ENCODE data around the gene ZNF346. TPM values are rescaled to one million over a fixed set of nuclear protein-coding genes. Genes with fewer than 3 reads are reported as not detected.

The ZNF346 gene
- total and polyA plus RNA-seq, 2 of the 13 experiments (the other 11 are each of a cell fraction or from before 2014, with no cell fraction given), result 8.6 to 19.4 TPM

DNA sequence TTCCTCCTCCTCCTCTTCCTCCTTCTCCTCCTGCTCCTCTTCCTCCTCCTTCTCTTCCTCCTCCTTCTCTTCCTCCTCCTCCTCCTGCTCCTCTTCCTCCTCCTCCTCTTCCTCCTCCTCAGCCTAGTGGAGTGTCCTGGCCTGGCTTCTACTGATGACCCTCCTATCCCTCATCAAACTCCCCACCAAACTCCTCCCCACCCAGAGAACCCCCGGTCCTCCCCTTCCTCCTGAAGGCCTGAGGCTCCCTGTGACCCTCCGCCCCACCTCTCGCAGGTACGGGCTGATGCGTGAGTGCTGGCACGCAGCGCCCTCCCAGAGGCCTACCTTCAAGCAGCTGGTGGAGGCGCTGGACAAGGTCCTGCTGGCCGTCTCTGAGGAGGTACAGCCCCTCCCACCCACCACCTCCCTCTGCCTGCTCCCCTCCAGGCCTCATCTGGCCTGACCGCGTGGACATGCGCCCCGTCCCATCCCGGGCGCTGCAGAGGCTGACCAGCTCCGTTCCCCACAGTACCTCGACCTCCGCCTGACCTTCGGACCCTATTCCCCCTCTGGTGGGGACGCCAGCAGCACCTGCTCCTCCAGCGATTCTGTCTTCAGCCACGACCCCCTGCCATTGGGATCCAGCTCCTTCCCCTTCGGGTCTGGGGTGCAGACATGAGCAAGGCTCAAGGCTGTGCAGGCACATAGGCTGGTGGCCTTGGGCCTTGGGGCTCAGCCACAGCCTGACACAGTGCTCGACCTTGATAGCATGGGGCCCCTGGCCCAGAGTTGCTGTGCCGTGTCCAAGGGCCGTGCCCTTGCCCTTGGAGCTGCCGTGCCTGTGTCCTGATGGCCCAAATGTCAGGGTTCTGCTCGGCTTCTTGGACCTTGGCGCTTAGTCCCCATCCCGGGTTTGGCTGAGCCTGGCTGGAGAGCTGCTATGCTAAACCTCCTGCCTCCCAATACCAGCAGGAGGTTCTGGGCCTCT is 74.8 kb downstream of the ZNF346 start (continued):
- no peak for TF ChIP-seq ZNF17 (CRISPR knock-in tag; IDR thresholded peaks at IDR 0.05)
- no peak for TF ChIP-seq CC2D1A (CRISPR knock-in tag; IDR thresholded peaks at IDR 0.05)
- TF ChIP-seq MAFK (conservative IDR thresholded peaks at IDR 0.05 in 1 of 2, IDR thresholded peaks at IDR 0.05 in 1 of 2; ENCODE audit: low read length in 2 of 2), result no peak
- TF ChIP-seq PHF20 (CRISPR knock-in tag; IDR thresholded peaks at IDR 0.05), result no peak
- TF ChIP-seq ZNF703 (CRISPR knock-in tag; IDR thresholded peaks at IDR 0.05; ENCODE audit: borderline replicate concordance), result no peak
- 0 out of 2 replicates have a peak, but pooled peaks have one; percentile 49 for TF ChIP-seq ZNF33B (CRISPR knock-in tag; IDR thresholded peaks at IDR 0.05)
- TF ChIP-seq SIX4 (CRISPR knock-in tag; IDR thresholded peaks at IDR 0.05), result no peak
- TF ChIP-seq ZBTB42 (CRISPR knock-in tag; IDR thresholded peaks at IDR 0.05), result no peak
- TF ChIP-seq, protein P1, sequence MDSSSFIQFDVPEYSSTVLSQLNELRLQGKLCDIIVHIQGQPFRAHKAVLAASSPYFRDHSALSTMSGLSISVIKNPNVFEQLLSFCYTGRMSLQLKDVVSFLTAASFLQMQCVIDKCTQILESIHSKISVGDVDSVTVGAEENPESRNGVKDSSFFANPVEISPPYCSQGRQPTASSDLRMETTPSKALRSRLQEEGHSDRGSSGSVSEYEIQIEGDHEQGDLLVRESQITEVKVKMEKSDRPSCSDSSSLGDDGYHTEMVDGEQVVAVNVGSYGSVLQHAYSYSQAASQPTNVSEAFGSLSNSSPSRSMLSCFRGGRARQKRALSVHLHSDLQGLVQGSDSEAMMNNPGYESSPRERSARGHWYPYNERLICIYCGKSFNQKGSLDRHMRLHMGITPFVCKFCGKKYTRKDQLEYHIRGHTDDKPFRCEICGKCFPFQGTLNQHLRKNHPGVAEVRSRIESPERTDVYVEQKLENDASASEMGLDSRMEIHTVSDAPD (CRISPR knock-in tag; IDR thresholded peaks at IDR 0.05), result no peak
- TF ChIP-seq NCOR1 (IDR thresholded peaks at IDR 0.05; ENCODE audit: borderline replicate concordance, low read length), result no peak
- TF ChIP-seq, protein P2, sequence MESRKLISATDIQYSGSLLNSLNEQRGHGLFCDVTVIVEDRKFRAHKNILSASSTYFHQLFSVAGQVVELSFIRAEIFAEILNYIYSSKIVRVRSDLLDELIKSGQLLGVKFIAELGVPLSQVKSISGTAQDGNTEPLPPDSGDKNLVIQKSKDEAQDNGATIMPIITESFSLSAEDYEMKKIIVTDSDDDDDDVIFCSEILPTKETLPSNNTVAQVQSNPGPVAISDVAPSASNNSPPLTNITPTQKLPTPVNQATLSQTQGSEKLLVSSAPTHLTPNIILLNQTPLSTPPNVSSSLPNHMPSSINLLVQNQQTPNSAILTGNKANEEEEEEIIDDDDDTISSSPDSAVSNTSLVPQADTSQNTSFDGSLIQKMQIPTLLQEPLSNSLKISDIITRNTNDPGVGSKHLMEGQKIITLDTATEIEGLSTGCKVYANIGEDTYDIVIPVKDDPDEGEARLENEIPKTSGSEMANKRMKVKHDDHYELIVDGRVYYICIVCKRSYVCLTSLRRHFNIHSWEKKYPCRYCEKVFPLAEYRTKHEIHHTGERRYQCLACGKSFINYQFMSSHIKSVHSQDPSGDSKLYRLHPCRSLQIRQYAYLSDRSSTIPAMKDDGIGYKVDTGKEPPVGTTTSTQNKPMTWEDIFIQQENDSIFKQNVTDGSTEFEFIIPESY (CRISPR knock-in tag; IDR thresholded peaks at IDR 0.05), result peak; percentile 94
- no peak for TF ChIP-seq SSRP1 (CRISPR knock-in tag; IDR thresholded peaks at IDR 0.05)
- TF ChIP-seq GATAD2A (CRISPR knock-in tag; IDR thresholded peaks at IDR 0.05), result peak; percentile 64
- no peak for TF ChIP-seq POLR2G (IDR thresholded peaks at IDR 0.05; ENCODE audit: low read depth, low read length)
- TF ChIP-seq ASH2L (IDR thresholded peaks at IDR 0.05; ENCODE audit: insufficient read length, low read depth, low read length), result no peak
- no peak for TF ChIP-seq ZNF891 (CRISPR knock-in tag; IDR thresholded peaks at IDR 0.05)
- no peak for TF ChIP-seq ELF1 (CRISPR knock-in tag; IDR thresholded peaks at IDR 0.05)
- no peak for TF ChIP-seq HMG20A (CRISPR knock-in tag; IDR thresholded peaks at IDR 0.05; ENCODE audit: borderline replicate concordance)
- no peak for TF ChIP-seq CBFB (CRISPR knock-in tag; IDR thresholded peaks at IDR 0.05)
- no peak for TF ChIP-seq GTF3A (CRISPR knock-in tag; conservative IDR thresholded peaks at IDR 0.05)
- TF ChIP-seq, protein P3, sequence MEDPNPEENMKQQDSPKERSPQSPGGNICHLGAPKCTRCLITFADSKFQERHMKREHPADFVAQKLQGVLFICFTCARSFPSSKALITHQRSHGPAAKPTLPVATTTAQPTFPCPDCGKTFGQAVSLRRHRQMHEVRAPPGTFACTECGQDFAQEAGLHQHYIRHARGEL (CRISPR knock-in tag; IDR thresholded peaks at IDR 0.05), result no peak
- TF ChIP-seq, protein P4, sequence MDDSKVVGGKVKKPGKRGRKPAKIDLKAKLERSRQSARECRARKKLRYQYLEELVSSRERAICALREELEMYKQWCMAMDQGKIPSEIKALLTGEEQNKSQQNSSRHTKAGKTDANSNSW (CRISPR knock-in tag; IDR thresholded peaks at IDR 0.05; ENCODE audit: borderline replicate concordance), result 0 out of 2 replicates have a peak, but pooled peaks have one; percentile 27
- TF ChIP-seq, protein P5, sequence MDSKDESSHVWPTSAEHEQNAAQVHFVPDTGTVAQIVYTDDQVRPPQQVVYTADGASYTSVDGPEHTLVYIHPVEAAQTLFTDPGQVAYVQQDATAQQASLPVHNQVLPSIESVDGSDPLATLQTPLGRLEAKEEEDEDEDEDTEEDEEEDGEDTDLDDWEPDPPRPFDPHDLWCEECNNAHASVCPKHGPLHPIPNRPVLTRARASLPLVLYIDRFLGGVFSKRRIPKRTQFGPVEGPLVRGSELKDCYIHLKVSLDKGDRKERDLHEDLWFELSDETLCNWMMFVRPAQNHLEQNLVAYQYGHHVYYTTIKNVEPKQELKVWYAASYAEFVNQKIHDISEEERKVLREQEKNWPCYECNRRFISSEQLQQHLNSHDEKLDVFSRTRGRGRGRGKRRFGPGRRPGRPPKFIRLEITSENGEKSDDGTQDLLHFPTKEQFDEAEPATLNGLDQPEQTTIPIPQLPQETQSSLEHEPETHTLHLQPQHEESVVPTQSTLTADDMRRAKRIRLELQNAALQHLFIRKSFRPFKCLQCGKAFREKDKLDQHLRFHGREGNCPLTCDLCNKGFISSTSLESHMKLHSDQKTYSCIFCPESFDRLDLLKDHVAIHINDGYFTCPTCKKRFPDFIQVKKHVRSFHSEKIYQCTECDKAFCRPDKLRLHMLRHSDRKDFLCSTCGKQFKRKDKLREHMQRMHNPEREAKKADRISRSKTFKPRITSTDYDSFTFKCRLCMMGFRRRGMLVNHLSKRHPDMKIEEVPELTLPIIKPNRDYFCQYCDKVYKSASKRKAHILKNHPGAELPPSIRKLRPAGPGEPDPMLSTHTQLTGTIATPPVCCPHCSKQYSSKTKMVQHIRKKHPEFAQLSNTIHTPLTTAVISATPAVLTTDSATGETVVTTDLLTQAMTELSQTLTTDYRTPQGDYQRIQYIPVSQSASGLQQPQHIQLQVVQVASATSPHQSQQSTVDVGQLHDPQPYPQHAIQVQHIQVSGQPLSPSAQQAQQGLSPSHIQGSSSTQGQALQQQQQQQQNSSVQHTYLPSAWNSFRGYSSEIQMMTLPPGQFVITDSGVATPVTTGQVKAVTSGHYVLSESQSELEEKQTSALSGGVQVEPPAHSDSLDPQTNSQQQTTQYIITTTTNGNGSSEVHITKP (CRISPR knock-in tag; IDR thresholded peaks at IDR 0.05; ENCODE audit: low read depth), result no peak
